ENCODE measurements around the gene HSPBP1.
A peak's percentile ranks its signal among the peaks of the same experiment; 100 is the strongest.

HSPBP1 gene

GRCh38 chr19:55257461-55258420 lies 22.2 kb downstream of the HSPBP1 start:
- no peak for DNase-seq (ENCODE audit: low spot score)
- TF ChIP-seq, protein P1, sequence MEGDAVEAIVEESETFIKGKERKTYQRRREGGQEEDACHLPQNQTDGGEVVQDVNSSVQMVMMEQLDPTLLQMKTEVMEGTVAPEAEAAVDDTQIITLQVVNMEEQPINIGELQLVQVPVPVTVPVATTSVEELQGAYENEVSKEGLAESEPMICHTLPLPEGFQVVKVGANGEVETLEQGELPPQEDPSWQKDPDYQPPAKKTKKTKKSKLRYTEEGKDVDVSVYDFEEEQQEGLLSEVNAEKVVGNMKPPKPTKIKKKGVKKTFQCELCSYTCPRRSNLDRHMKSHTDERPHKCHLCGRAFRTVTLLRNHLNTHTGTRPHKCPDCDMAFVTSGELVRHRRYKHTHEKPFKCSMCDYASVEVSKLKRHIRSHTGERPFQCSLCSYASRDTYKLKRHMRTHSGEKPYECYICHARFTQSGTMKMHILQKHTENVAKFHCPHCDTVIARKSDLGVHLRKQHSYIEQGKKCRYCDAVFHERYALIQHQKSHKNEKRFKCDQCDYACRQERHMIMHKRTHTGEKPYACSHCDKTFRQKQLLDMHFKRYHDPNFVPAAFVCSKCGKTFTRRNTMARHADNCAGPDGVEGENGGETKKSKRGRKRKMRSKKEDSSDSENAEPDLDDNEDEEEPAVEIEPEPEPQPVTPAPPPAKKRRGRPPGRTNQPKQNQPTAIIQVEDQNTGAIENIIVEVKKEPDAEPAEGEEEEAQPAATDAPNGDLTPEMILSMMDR (IDR thresholded peaks at IDR 0.05; ENCODE audit: extremely low read depth, missing control alignments) = no peak

GRCh38 chr19:55256562-55257460 lies 23.1 kb downstream of the HSPBP1 start:
- TF ChIP-seq, protein P1 (IDR thresholded peaks at IDR 0.05; ENCODE audit: extremely low read depth, missing control alignments) = no peak
- DNase-seq (ENCODE audit: low spot score) = no peak

GRCh38 chr19:55255618-55256423 lies 24.1 kb downstream of the HSPBP1 start:
- no peak for DNase-seq (ENCODE audit: low spot score)
- TF ChIP-seq, protein P1 (IDR thresholded peaks at IDR 0.05; ENCODE audit: extremely low read depth, missing control alignments) = no peak

DNA sequence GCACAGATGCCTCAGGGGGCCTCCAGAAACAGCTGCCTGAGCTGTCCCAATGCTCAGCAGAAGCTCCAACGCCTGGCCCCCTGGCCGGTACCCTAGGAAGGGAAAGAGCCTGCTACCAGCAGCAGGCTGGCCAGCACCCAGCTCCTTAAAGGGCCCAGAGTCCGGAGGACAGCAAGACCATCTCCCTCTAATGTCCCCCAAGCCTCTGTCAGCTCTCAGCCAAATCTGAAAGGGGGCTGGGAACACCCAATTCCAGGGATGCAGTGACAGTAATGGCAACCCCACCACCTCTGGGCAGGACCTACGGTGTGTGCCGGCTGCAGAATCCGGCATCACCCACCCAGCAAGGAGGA lies 25.3 kb downstream of the HSPBP1 start:
- no peak for DNase-seq (ENCODE audit: low spot score)
- TF ChIP-seq, protein P1 (IDR thresholded peaks at IDR 0.05; ENCODE audit: extremely low read depth, missing control alignments) = no peak

DNA sequence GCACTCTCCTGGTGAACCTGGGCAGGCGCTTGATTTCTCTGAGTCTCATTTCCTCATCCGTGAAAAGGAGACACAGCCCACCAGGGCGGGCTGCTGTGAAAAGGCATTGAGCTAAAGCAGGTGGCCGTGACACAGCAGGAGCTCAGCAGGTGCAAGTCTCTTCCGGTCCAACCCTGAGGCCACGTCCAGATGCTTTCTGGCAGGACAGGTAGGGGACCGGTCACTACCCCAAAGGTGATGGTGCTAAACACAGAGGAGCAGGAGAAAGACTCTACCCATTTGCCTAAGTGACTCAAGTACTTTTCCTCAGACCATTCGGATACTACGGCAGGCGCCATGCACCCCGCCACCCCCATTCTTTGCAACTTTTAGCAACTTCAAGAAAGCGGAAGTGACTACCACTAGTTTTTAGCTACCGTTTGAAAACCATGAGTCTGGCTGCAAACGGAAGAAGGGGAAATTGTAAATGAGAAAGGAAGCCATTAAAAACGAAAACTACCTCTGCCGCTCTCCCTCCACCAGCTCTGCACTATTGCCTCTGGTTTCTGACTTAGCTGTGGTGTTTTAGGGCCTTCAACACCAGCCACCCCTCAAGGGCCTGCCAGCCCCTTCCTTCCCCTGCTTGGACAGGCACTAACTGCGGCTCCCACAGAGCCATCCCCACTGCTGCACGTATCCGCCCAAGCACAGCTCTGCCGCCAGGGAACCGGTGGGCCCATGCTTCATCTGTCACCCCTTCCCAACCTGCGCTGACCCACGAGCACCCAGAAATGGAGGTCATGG lies 25.9 kb downstream of the HSPBP1 start:
- peak; percentile 84 for DNase-seq (ENCODE audit: low spot score)
- TF ChIP-seq, protein P1 (IDR thresholded peaks at IDR 0.05; ENCODE audit: extremely low read depth, missing control alignments) = no peak

GRCh38 chr19:55252760-55253663 lies 26.9 kb downstream of the HSPBP1 start:
- TF ChIP-seq, protein P1 (IDR thresholded peaks at IDR 0.05; ENCODE audit: extremely low read depth, missing control alignments) = no peak
- DNase-seq (ENCODE audit: low spot score) = no peak

All from GM20000 (cell line).